ENCODE data around the gene TH. TPM values are rescaled to one million over a fixed set of nuclear protein-coding genes. Genes with fewer than 3 reads are reported as not detected.

Gene TH
- total and polyA plus RNA-seq, 2 donors (not counting 1 experiment from before 2014, with no cell fraction given), result not detected

DNA sequence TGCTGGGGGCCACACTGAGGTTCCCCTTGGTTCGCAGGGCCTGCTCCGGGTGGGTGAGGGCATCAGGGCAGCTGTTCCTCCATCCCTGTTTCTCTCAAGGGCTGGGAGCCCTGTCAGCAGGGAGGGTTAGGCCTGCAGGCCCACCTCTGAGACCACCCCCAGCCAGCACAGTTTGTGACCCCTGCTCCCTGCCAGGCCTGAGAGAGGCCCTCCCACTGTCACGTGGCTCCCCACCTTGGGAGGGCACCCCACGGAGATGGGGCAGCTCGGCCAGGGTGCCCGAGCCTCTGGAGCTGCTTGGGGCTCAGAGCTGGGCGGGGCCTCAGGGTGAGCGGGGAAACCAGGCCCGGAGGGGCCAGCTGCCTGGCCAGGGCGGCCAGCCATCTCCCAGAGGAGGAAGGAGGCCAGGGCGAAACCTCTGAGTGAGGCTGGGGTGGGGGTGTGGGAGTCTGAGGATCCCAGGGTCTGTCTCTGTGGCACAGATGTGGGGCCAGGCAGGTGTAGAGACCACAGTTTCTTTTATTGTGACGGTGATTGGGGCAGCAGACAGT is 8.1 kb downstream of the TH start:
- H3K36me3 ChIP-seq (replicated peaks in 1 of 2; ENCODE audit: control extremely low read depth in 1 of 2, control insufficient read depth in 1 of 2, extremely low read depth in 1 of 2, insufficient read depth in 2 of 2, low read length in 1 of 2), result no peaks in the 10 kb centered on the region
- H3K4me1 Mint-ChIP-seq, result no peaks in the 10 kb centered on the region
- no peak overlapping the region for H3K4me3 ChIP-seq (ENCODE audit: control extremely low read depth in 1 of 5, extremely low read depth in 1 of 5, insufficient read depth in 1 of 5, low read depth in 2 of 5, low read length in 4 of 5)
- no peak overlapping the region for H3K27ac Mint-ChIP-seq
- H3K4me3 Mint-ChIP-seq, result no peak overlapping the region
- H3K79me2 ChIP-seq (ENCODE audit: control insufficient read depth, insufficient read depth, low read length), result no peaks in the 10 kb centered on the region
- 81% methylated on average over 10 of the region's 12 CpGs for WGBS (ENCODE audit: insufficient coverage)
- H3K4me2 ChIP-seq (replicated peaks; ENCODE audit: low read depth, low read length, poor library complexity, severe bottlenecking), result no peak overlapping the region
- H3K9me3 Mint-ChIP-seq (ENCODE audit: insufficient read depth), result no peaks in the 10 kb centered on the region
- intact Hi-C loops (cut with micrococcal nuclease), result no loop called here
- H3K27me3 Mint-ChIP-seq, result no peaks in the 10 kb centered on the region
- no peak overlapping the region for H3K27ac ChIP-seq (ENCODE audit: low read length in 2 of 2)
- ATAC-seq (ENCODE audit: low read depth) (no peak), DNase-seq (no peak)
- no peak overlapping the region for H2AFZ ChIP-seq (ENCODE audit: insufficient read depth, low read depth, low read length, poor library complexity, severe bottlenecking)
- no peaks in the 10 kb centered on the region for H4K20me1 ChIP-seq (ENCODE audit: control insufficient read depth, insufficient read depth, low read length, poor library complexity, severe bottlenecking)
- peaks cover 0 to 10% (median 0%) of the 10 kb centered on the region in 4 experiments for H3K27me3 ChIP-seq (replicated peaks in 1 of 4; ENCODE audit: control extremely low read depth in 1 of 4, control insufficient read depth in 3 of 4, insufficient read depth in 4 of 4, low read length in 3 of 4)
- no peak overlapping the region for H3K9ac ChIP-seq (ENCODE audit: low read length)
- ChIA-PET POLR2A (no interaction called here), CTCF (interaction anchor here (3.1 to 3.7 kb wide), 2 partner anchors 11 to 257 kb away, joined by 16 to 23 read pairs; no protein-coding TSS in a partner anchor)
- no peaks in the 10 kb centered on the region for H3K9me3 ChIP-seq (ENCODE audit: control extremely low read depth in 1 of 3, control insufficient read depth in 2 of 3, insufficient read depth in 1 of 3, low read length in 2 of 3)
- H3K4me1 ChIP-seq (ENCODE audit: control insufficient read depth in 2 of 2, insufficient read depth in 2 of 2, low read length in 2 of 2), result peaks cover 0 to 3% of the 10 kb centered on the region in 2 donors
- TF ChIP-seq EZH2 (IDR thresholded peaks at IDR 0.05; ENCODE audit: borderline replicate concordance, insufficient read depth, low read depth, low read length, poor library complexity, severe bottlenecking), result no peak
- TF ChIP-seq, protein P1, sequence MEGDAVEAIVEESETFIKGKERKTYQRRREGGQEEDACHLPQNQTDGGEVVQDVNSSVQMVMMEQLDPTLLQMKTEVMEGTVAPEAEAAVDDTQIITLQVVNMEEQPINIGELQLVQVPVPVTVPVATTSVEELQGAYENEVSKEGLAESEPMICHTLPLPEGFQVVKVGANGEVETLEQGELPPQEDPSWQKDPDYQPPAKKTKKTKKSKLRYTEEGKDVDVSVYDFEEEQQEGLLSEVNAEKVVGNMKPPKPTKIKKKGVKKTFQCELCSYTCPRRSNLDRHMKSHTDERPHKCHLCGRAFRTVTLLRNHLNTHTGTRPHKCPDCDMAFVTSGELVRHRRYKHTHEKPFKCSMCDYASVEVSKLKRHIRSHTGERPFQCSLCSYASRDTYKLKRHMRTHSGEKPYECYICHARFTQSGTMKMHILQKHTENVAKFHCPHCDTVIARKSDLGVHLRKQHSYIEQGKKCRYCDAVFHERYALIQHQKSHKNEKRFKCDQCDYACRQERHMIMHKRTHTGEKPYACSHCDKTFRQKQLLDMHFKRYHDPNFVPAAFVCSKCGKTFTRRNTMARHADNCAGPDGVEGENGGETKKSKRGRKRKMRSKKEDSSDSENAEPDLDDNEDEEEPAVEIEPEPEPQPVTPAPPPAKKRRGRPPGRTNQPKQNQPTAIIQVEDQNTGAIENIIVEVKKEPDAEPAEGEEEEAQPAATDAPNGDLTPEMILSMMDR (IDR thresholded peaks at IDR 0.05), result no peak

DNA sequence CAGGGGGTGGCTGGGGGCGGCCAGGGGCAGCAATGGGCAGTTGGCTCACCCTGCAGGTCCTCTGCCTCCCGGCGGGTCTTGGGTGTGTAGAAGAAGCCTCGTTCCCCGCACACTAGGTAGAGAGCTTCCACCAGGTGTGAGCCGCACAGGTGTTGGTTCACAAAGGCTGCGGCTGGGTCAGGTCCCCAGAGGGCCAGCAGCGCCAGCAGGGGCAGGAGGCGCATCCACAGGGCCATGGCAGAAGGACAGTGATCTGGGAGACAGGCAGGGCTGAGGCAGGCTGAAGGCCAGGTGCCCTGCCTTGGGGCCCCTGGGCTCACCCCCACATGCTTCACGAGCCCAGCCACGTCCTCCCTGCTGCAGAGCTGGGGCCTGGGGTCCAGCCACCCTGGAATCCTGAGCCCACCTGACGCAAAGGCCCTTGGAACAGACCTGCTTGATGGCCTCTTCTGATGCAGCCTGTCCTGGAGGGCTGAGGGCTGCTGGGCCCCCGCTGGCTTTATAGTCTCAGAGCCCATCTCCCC is 10.8 kb downstream of the TH start, which contains the start of gene INS:
Gene INS, minus strand, starts transcription at position 474 of the 524 bp plus-strand sequence. Its CDS starts 238 bp downstream, at position 236.
- no peaks in the 10 kb centered on the region for H3K4me1 Mint-ChIP-seq
- POLR2A ChIA-PET, result no interaction called here
- H3K4me2 ChIP-seq (replicated peaks; ENCODE audit: low read depth, low read length, poor library complexity, severe bottlenecking), result no peak within 1 kb of the TSS
- no peaks in the 10 kb centered on the region for H3K9me3 ChIP-seq (ENCODE audit: control extremely low read depth in 1 of 3, control insufficient read depth in 2 of 3, insufficient read depth in 1 of 3, low read length in 2 of 3)
- DNase-seq (no peak), ATAC-seq (ENCODE audit: low read depth) (no peak)
- H3K9ac ChIP-seq (ENCODE audit: low read length), result no peak within 1 kb of the TSS
- intact Hi-C loops (cut with micrococcal nuclease), result no loop called here
- peaks cover 0 to 12% (median 2%) of the 10 kb centered on the region in 4 experiments for H3K27me3 ChIP-seq (replicated peaks in 1 of 4; ENCODE audit: control extremely low read depth in 1 of 4, control insufficient read depth in 3 of 4, insufficient read depth in 4 of 4, low read length in 3 of 4)
- H3K27ac Mint-ChIP-seq, result no peak within 1 kb of the TSS
- no peaks in the 10 kb centered on the region for H3K27me3 Mint-ChIP-seq
- no peak within 1 kb of the TSS for H3K27ac ChIP-seq (ENCODE audit: low read length in 2 of 2)
- H3K79me2 ChIP-seq (ENCODE audit: control insufficient read depth, insufficient read depth, low read length), result no peaks in the 10 kb centered on the region
- TF ChIP-seq, protein P1 (IDR thresholded peaks at IDR 0.05), result no peak
- no peak for TF ChIP-seq EZH2 (IDR thresholded peaks at IDR 0.05; ENCODE audit: borderline replicate concordance, insufficient read depth, low read depth, low read length, poor library complexity, severe bottlenecking)
- H3K36me3 ChIP-seq (replicated peaks in 1 of 2; ENCODE audit: control extremely low read depth in 1 of 2, control insufficient read depth in 1 of 2, extremely low read depth in 1 of 2, insufficient read depth in 2 of 2, low read length in 1 of 2), result no peaks in the 10 kb centered on the region
- H3K9me3 Mint-ChIP-seq (ENCODE audit: insufficient read depth), result no peaks in the 10 kb centered on the region
- H3K4me3 Mint-ChIP-seq, result no peak within 1 kb of the TSS
- H3K4me3 ChIP-seq (ENCODE audit: control extremely low read depth in 1 of 5, extremely low read depth in 1 of 5, insufficient read depth in 1 of 5, low read depth in 2 of 5, low read length in 4 of 5), result no peak within 1 kb of the TSS
- WGBS (ENCODE audit: insufficient coverage), result 80% methylated on average over 12 of the region's 13 CpGs
- no peak within 1 kb of the TSS for H2AFZ ChIP-seq (ENCODE audit: insufficient read depth, low read depth, low read length, poor library complexity, severe bottlenecking)
- no peaks in the 10 kb centered on the region for H4K20me1 ChIP-seq (ENCODE audit: control insufficient read depth, insufficient read depth, low read length, poor library complexity, severe bottlenecking)
- H3K4me1 ChIP-seq (ENCODE audit: control insufficient read depth in 2 of 2, insufficient read depth in 2 of 2, low read length in 2 of 2), result peaks cover 0 to under 1% of the 10 kb centered on the region in 2 donors
- CTCF ChIA-PET, result interaction anchor here (1.0 kb wide), 1 partner anchor 9 kb away, joined by 4 read pairs; no protein-coding TSS in a partner anchor
